22Rv1 (cell line): ENCODE data around the gene GRAMD2B.

Source experiments
- ZFX ChIP-seq: fragments of 450-650 bp; IDR thresholded peaks from 2 replicates; pipeline ENCODE4 v1.6.1; 2017; ENCODE audit warnings: antibody characterized with exemption, borderline replicate concordance
- TF ChIP-seq, protein P1 (sequence below): fragments of 450-650 bp; IDR thresholded peaks from 2 replicates; pipeline ENCODE4 v1.5.1; 2017; ENCODE audit warnings: mild to moderate bottlenecking

DNA sequence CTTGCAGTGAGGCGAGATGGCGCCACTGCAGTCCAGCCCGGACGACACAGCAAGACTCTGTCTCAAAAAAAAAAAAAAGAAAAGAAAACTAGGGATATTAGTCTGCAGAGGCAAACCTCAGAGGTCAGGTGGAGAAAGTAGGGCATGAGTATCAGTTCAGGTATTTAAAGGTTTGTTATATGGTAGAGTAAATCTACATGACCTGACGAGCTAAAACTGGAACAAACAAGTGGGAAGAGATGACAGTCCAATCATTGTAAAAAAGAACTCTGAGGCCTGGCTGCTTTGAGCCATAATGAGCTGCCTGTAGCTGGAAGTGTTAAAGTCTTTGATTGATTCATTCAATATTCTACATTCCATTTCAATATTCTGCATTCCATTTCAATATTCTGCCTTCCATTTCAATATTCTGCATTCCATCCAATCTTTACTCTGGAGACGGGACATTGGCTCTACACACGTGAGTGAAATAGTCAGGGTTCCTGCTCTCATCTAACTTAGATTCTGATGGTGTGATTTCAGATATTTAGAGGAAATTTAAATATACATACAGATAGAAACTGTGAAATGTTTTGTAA lies 28.9 kb upstream of the GRAMD2B start:
- TF ChIP-seq, protein P1, sequence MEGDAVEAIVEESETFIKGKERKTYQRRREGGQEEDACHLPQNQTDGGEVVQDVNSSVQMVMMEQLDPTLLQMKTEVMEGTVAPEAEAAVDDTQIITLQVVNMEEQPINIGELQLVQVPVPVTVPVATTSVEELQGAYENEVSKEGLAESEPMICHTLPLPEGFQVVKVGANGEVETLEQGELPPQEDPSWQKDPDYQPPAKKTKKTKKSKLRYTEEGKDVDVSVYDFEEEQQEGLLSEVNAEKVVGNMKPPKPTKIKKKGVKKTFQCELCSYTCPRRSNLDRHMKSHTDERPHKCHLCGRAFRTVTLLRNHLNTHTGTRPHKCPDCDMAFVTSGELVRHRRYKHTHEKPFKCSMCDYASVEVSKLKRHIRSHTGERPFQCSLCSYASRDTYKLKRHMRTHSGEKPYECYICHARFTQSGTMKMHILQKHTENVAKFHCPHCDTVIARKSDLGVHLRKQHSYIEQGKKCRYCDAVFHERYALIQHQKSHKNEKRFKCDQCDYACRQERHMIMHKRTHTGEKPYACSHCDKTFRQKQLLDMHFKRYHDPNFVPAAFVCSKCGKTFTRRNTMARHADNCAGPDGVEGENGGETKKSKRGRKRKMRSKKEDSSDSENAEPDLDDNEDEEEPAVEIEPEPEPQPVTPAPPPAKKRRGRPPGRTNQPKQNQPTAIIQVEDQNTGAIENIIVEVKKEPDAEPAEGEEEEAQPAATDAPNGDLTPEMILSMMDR: no peak
- TF ChIP-seq ZFX: no peak
